CD4-positive, alpha-beta memory T cell (primary cell): ENCODE results near the gene NOL8. TPM values are rescaled to one million over a fixed set of nuclear protein-coding genes. Genes with fewer than 3 reads are reported as not detected.

Source experiments
- CTCF ChIA-PET: fragments of 350-600 bp; sonication (Branson Sonifier 250); formaldehyde crosslinking; loops from one replicate; lab custom pipeline; 2021; ENCODE audit warnings: inconsistent platforms; ENCODE audit not compliant: partially characterized antibody; lab: Charles Lee
- POLR2A ChIA-PET: fragments of 350-600 bp; sonication (Branson Sonifier 250); formaldehyde crosslinking; loops from one replicate; lab custom pipeline; 2021; ENCODE audit not compliant: partially characterized antibody; lab: Charles Lee
- DNase-seq, 5 donors: peaks; one replicate each; pipeline versions ENCODE4 v3.0.0 to v3.0.0-alpha.2; 2020 to 2022; ENCODE audit warnings: mixed read lengths in 1 of 5
- H3K27ac ChIP-seq: one replicate; pipeline ENCODE4 v1.7.0; 2013; ENCODE audit warnings: low read depth, low read length
- H3K27me3 ChIP-seq: 2 replicates; pipeline ENCODE4 v1.7.0; 2013; ENCODE audit warnings: mild to moderate bottlenecking, low read length, moderate library complexity; ENCODE audit not compliant: insufficient read depth
- H3K36me3 ChIP-seq: 2 replicates; pipeline ENCODE4 v1.7.0; 2013; ENCODE audit warnings: mild to moderate bottlenecking, low read length, moderate library complexity; ENCODE audit not compliant: insufficient read depth
- H3K4me1 ChIP-seq: 2 replicates; pipeline ENCODE4 v1.7.0; 2013; ENCODE audit warnings: mild to moderate bottlenecking, low read length, moderate library complexity; ENCODE audit not compliant: insufficient read depth
- H3K4me3 ChIP-seq, 2 donors: one replicate each; pipeline ENCODE4 v1.7.0; 2013; ENCODE audit warnings: low read length in 2 of 2, mild to moderate bottlenecking in 1 of 2
- H3K9me3 ChIP-seq, 2 donors: one replicate each; pipeline ENCODE4 v1.7.0; 2013; ENCODE audit warnings: low read length in 2 of 2, control low read depth in 1 of 2; ENCODE audit not compliant: control insufficient read depth in 1 of 2
- H3K27ac Mint-ChIP-seq, 7 donors: one replicate each; pipeline ENCODE4 v1.8.0; 2020 to 2021; ENCODE audit warnings: mixed read lengths in 7 of 7, mild to moderate bottlenecking in 6 of 7, inconsistent platforms in 3 of 7, moderate library complexity in 3 of 7
- H3K27me3 Mint-ChIP-seq, 2 donors: one replicate each; pipeline ENCODE4 v1.8.0; 2020 to 2021; ENCODE audit warnings: mixed read lengths in 2 of 2
- H3K36me3 Mint-ChIP-seq, 2 donors: one replicate each; pipeline ENCODE4 v1.8.0; 2020 to 2021; ENCODE audit warnings: mixed read lengths in 2 of 2, inconsistent platforms in 1 of 2, mild to moderate bottlenecking in 1 of 2
- H3K4me1 Mint-ChIP-seq, 4 donors: one replicate each; pipeline ENCODE4 v1.8.0; 2020 to 2021; ENCODE audit warnings: mixed read lengths in 4 of 4, mild to moderate bottlenecking in 1 of 4
- H3K4me3 Mint-ChIP-seq, 8 donors: one replicate each; pipeline ENCODE4 v1.8.0; 2020 to 2021; ENCODE audit warnings: mixed read lengths in 8 of 8, mild to moderate bottlenecking in 7 of 8, moderate library complexity in 6 of 8, inconsistent platforms in 3 of 8
- H3K9me3 Mint-ChIP-seq, 8 donors: one replicate each; pipeline ENCODE4 v1.8.0; 2020 to 2021; ENCODE audit warnings: mixed read lengths in 8 of 8, mild to moderate bottlenecking in 5 of 8, inconsistent platforms in 3 of 8, moderate library complexity in 1 of 8
- intact Hi-C: fragments of 100-400 bp; cut with micrococcal nuclease; formaldehyde crosslinking; loops from one replicate; pipeline ENCODE4 v1.15.1; 2023
- polyA plus RNA-seq, 2 donors: library from polyadenylated mRNA; unstranded; fragments of 300-500 nt; fragmentation: Illumina TruSeq; gene quantifications; one replicate each; pipeline ENCODE4 v1.2.3, GENCODE V29; 2021
- total RNA-seq, 2 experiments: library from RNA; stranded (reverse); gene quantifications; one replicate each; pipeline ENCODE4 v1.2.3, GENCODE V29; 2021

NOL8 gene
- total and polyA plus RNA-seq, 4 experiments from 2014 or later = 12.3 to 104 (median 66.3) TPM

DNA sequence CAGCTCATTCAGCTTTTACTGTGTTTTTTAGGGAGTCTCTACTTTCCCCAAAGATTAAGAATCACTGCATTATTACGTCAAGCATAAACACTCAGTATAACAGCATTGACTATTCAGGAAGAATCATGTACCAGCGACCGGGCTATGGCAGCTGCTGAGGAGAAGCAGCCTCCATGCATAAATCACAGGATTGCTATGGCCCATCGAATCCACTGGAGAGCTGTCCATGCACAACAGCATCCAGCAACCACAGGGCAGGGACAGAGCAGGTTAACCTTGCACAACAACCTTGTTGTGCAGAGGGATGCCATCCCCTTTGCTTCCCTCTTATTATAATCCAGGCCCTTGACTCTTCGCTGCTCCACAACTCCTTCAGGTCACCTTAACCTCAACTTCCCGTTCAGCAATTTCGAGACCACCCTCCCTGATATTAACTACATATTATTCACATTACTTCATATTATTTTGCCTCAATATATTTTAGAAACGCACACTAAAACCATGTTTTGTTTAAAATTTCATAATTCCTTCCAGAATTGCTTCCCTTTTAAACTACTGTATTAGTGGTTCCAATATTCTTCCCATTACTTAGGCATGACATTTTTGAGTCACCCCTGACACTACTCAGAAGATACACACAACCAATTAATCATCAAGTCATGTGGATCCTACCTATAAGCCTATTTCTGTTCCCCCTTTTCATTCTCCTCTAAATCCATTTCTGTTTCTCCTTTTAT is 32.6 kb downstream of the NOL8 start:
- intact Hi-C loops = loop anchor here (1.0 to 10.0 kb wide), 5 partner anchors 33 to 1280 kb away; partner anchors contain the start of genes BICD2, CENPP, NOL8 and SPTLC1
- peaks cover 32 to 77% (median 59%) of the 10 kb centered on the region in 4 donors for H3K4me1 Mint-ChIP-seq
- ChIA-PET CTCF (interaction anchor here (1.4 to 1.9 kb wide), 2 partner anchors 33 to 153 kb away, joined by 4 to 7 read pairs; partner anchors contain the start of genes CENPP and NOL8), POLR2A (interaction anchor here (0.8 to 2.6 kb wide), 3 partner anchors 11 to 33 kb away, joined by 3 to 18 read pairs (median 7); partner anchors contain the start of genes CENPP and NOL8)
- peak overlapping the region; percentile 98 to 99 (median 99) for H3K27ac Mint-ChIP-seq
- H3K9me3 Mint-ChIP-seq = peaks cover 0 to 2% (median 0%) of the 10 kb centered on the region in 8 donors
- no peaks in the 10 kb centered on the region for H3K27me3 Mint-ChIP-seq
- no peak for DNase-seq
- Histone ChIP-seq H3K36me3 (peaks cover 12% of the 10 kb centered on the region), H3K4me3 (peak overlapping the region; percentile 66 to 77), H3K27me3 (no peaks in the 10 kb centered on the region), H3K9me3 (no peaks in the 10 kb centered on the region), H3K4me1 (peaks cover 41% of the 10 kb centered on the region), H3K27ac (peak overlapping the region; percentile 66)
- peaks cover 19 to 38% of the 10 kb centered on the region in 2 donors for H3K36me3 Mint-ChIP-seq
- peak overlapping the region; percentile 97 to 100 (median 98) for H3K4me3 Mint-ChIP-seq

DNA sequence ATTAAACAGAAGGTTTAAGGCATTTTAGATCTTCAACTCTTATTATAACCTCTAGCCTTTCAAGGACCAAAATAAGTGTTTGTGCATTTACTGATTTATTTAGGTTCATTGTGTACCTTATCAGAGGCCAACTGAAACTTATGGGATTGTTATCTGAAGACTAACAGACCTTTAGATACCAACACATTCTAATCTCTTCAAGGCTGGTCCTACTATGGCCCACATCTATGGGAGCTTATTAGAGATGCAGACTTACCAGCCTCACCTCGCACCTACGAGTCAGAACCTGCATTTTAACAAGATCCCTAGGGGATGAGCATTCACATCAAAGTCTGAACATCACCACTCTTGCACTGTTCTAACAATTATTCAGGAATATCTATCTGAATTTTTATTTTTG is 33.6 kb downstream of the NOL8 start:
- ChIA-PET POLR2A (interaction anchor here (0.6 to 1.8 kb wide), 3 partner anchors 10 to 34 kb away, joined by 3 to 7 read pairs (median 3); partner anchors contain the start of genes CENPP and NOL8), CTCF (interaction anchor here (1.4 to 1.9 kb wide), 2 partner anchors 34 to 152 kb away, joined by 4 to 7 read pairs; partner anchors contain the start of genes CENPP and NOL8)

DNA sequence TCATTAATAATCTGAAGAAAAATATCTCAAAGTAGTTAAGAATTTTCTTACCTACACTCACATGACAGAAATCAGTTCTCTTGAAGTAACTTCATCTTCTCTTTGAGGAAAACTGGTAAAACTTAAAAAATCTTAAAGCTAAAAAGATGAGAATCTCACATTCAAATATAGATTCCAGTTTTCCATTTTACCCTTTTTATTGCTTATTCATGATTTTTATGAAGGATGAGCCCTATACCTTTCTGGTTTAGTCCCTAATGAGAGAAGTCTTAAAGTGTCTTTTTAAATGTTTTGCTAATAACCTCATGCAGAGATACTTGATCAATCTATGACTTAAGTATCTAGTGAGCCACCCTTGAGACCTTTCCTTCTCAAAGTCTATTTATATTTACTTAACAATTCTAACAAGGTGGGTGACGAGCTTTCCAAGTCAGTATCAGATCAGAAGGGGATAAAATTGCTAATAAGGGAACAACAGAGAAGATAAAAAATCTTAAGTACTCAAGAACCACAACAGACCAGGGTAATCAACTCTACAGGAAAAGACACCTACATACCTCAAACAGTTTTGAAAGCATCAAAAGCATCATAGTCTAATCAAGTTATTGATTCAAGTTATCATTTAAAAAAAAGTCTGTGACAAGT is 34.2 kb downstream of the NOL8 start:
- no peaks in the 10 kb centered on the region for H3K27me3 Mint-ChIP-seq
- intact Hi-C loops = loop anchor here (5.0 to 10.0 kb wide), 2 partner anchors 474 to 1281 kb away; partner anchors contain the start of gene BICD2
- Histone ChIP-seq H3K36me3 (peaks cover 17% of the 10 kb centered on the region), H3K27ac (no peak overlapping the region), H3K27me3 (no peaks in the 10 kb centered on the region), H3K9me3 (no peaks in the 10 kb centered on the region), H3K4me1 (peaks cover 36% of the 10 kb centered on the region), H3K4me3 (no peak overlapping the region)
- DNase-seq = no peak
- H3K36me3 Mint-ChIP-seq = peaks cover 22 to 39% of the 10 kb centered on the region in 2 donors
- peaks cover 0 to 2% (median 0%) of the 10 kb centered on the region in 8 donors for H3K9me3 Mint-ChIP-seq
- H3K4me3 Mint-ChIP-seq = peak overlapping the region in 5 of 8 donors; percentile 5 to 58 (median 23)
- ChIA-PET POLR2A (interaction anchor here (1.8 kb wide), 1 partner anchor 35 kb away, joined by 7 read pairs; the partner anchor contains the start of genes CENPP and NOL8), CTCF (interaction anchor here (1.4 to 1.9 kb wide), 2 partner anchors 34 to 151 kb away, joined by 4 to 7 read pairs; partner anchors contain the start of genes CENPP and NOL8)
- H3K4me1 Mint-ChIP-seq = peaks cover 28 to 67% (median 50%) of the 10 kb centered on the region in 4 donors
- peak overlapping the region in 4 of 7 donors; percentile 14 to 99 (median 40) for H3K27ac Mint-ChIP-seq

More for the DNA sequence above, 33.6 kb downstream of the NOL8 start:
- H3K27ac Mint-ChIP-seq = peak overlapping the region in 4 of 7 donors; percentile 2 to 99 (median 39)
- H3K9me3 Mint-ChIP-seq = peaks cover 0 to 2% (median 0%) of the 10 kb centered on the region in 8 donors
- no peaks in the 10 kb centered on the region for H3K27me3 Mint-ChIP-seq
- peak overlapping the region in 3 of 8 donors; percentile 33 to 98 (median 34) for H3K4me3 Mint-ChIP-seq
- Histone ChIP-seq H3K9me3 (no peaks in the 10 kb centered on the region), H3K27me3 (no peaks in the 10 kb centered on the region), H3K4me1 (peaks cover 36% of the 10 kb centered on the region), H3K27ac (no peak overlapping the region), H3K36me3 (peaks cover 15% of the 10 kb centered on the region), H3K4me3 (no peak overlapping the region)
- H3K36me3 Mint-ChIP-seq = peaks cover 22 to 36% of the 10 kb centered on the region in 2 donors
- DNase-seq = no peak
- intact Hi-C loops = loop anchor here (5.0 to 10.0 kb wide), 2 partner anchors 473 to 1281 kb away; partner anchors contain the start of gene BICD2
- H3K4me1 Mint-ChIP-seq = peaks cover 28 to 68% (median 53%) of the 10 kb centered on the region in 4 donors

DNA sequence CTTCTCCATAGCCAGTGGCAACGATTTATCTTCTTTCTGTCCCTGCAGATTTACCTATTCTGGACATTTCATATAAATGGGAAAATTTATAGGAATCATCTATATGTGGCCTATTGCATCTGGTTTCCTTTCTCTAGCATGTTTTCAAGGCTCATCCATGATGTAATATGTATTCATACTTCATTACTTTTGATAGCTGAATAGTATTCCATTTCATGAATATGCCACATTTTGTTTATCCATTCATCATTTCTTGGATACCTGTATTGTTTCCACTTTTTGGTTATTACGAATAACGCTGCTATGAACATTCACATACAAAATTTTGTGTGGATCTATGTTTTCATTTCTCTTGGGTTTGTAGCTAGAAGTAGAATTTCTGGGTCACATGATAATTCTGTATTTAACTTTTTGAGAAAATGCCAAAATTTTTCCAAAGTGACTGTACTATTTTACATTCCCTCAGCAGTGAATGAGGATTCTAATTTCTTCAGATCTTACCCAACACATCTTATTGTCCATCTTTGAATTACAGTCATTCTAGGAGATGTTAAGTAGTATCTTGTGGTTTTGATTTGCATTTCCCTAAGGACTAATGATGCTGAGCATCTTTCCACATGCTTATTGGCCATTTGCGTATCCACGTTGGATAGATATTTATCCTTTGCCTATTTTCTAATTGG is 35.3 kb downstream of the NOL8 start:
- peaks cover 27% of the 10 kb centered on the region for H3K36me3 ChIP-seq
- H3K4me1 ChIP-seq = peaks cover 34% of the 10 kb centered on the region
- no peaks in the 10 kb centered on the region for H3K9me3 ChIP-seq
- no peak overlapping the region for H3K4me3 ChIP-seq
- H3K4me1 Mint-ChIP-seq = peaks cover 26 to 64% (median 44%) of the 10 kb centered on the region in 4 donors
- H3K27ac Mint-ChIP-seq = peak overlapping the region in 1 of 7 donors; percentile 99
- CTCF ChIA-PET = no interaction called here
- no peak for DNase-seq
- H3K27me3 ChIP-seq = no peaks in the 10 kb centered on the region
- intact Hi-C loops = loop anchor here (5.0 to 10.0 kb wide), 2 partner anchors 475 to 1282 kb away; partner anchors contain the start of gene BICD2
- no peak overlapping the region for H3K4me3 Mint-ChIP-seq
- POLR2A ChIA-PET = no interaction called here
- peaks cover 0 to 2% (median 0%) of the 10 kb centered on the region in 8 donors for H3K9me3 Mint-ChIP-seq
- H3K27me3 Mint-ChIP-seq = no peaks in the 10 kb centered on the region
- H3K27ac ChIP-seq = no peak overlapping the region
- peaks cover 32 to 50% of the 10 kb centered on the region in 2 donors for H3K36me3 Mint-ChIP-seq

DNA sequence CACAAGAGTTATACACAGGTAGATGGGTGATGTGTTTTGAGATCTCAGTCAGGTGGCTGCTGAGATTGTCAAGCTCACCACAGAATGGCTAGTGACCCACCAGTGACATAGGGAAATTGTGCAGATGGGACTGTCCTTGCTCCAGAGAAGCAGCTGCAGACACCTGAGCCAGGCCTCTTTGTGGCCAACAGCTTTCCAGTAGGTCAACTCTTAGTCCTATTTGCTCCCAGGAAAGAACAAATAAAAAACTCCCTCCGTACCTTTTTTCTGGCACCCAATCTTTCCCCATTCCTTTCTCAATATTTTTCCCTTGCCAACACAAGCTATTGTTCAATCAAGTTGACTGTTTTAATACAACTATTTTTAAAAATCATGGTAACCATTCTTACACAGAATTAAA is 45.8 kb downstream of the NOL8 start:
- CTCF ChIA-PET = interaction anchor here (3.6 kb wide), 1 partner anchor 140 kb away, joined by 9 read pairs; no protein-coding TSS in a partner anchor
- intact Hi-C loops = no loop called here
- peaks cover 61% of the 10 kb centered on the region for H3K36me3 ChIP-seq

GRCh38 chr9:92278110-92278509 is 47.0 kb downstream of the NOL8 start:
- no peak for DNase-seq
- no peaks in the 10 kb centered on the region for H3K27me3 ChIP-seq
- Mint-ChIP-seq H3K9me3 (no peaks in the 10 kb centered on the region), H3K27ac (peak overlapping the region in 2 of 7 donors; percentile 0 to 64), H3K27me3 (no peaks in the 10 kb centered on the region), H3K4me1 (peaks cover 16 to 44% (median 25%) of the 10 kb centered on the region in 4 donors), H3K4me3 (no peak overlapping the region), H3K36me3 (peaks cover 53 to 81% of the 10 kb centered on the region in 2 donors)
- H3K36me3 ChIP-seq = peaks cover 67% of the 10 kb centered on the region
- intact Hi-C loops = no loop called here
- ChIA-PET CTCF (interaction anchor here (1.0 to 2.0 kb wide), 2 partner anchors 15 to 139 kb away, joined by 3 to 6 read pairs; no protein-coding TSS in a partner anchor), POLR2A (no interaction called here)
- peaks cover 24% of the 10 kb centered on the region for H3K4me1 ChIP-seq
- no peaks in the 10 kb centered on the region for H3K9me3 ChIP-seq
- H3K4me3 ChIP-seq = no peak overlapping the region
- H3K27ac ChIP-seq = no peak overlapping the region

More for the DNA sequence above, 45.8 kb downstream of the NOL8 start:
- DNase-seq = no peak
- POLR2A ChIA-PET = interaction anchor here (0.9 kb wide), 1 partner anchor 19 kb away, joined by 3 read pairs; no protein-coding TSS in a partner anchor
- Mint-ChIP-seq H3K27me3 (no peaks in the 10 kb centered on the region), H3K36me3 (peaks cover 51 to 74% of the 10 kb centered on the region in 2 donors), H3K4me3 (no peak overlapping the region), H3K9me3 (no peaks in the 10 kb centered on the region), H3K27ac (peak overlapping the region in 1 of 7 donors; percentile 68), H3K4me1 (peaks cover 17 to 37% (median 25%) of the 10 kb centered on the region in 4 donors)
- Histone ChIP-seq H3K27ac (no peak overlapping the region), H3K27me3 (no peaks in the 10 kb centered on the region), H3K4me1 (peaks cover 24% of the 10 kb centered on the region), H3K4me3 (no peak overlapping the region), H3K9me3 (no peaks in the 10 kb centered on the region)
